KG1 (cell line): Measurements from ENCODE around the gene CUX1.
"Not testable (repeated sequence)": the region's sequence is repeated elsewhere in the genome, so short reads cannot be mapped to it uniquely, and the experiment has no call there.

Experiments
- DNase-seq: peaks from one replicate; lab custom pipeline; 2025; lab: John Stamatoyannopoulos, UW

Gene CUX1

GRCh38 chr7:101869901-101870290 lies 52.5 kb downstream of the CUX1 start:
- DNase-seq = no peak

GRCh38 chr7:101870361-101871062 lies 53.1 kb downstream of the CUX1 start:
- no peak for DNase-seq

- DNase-seq = no peak
These were observed 53.9 kb downstream of the CUX1 start for GRCh38 chr7:101871351-101871750.

GRCh38 chr7:101874028-101874427 lies 56.6 kb downstream of the CUX1 start:
- no peak for DNase-seq

- DNase-seq = no peak
These were observed 57.9 kb downstream of the CUX1 start for GRCh38 chr7:101875283-101875846.

GRCh38 chr7:101877882-101878591 lies 60.6 kb downstream of the CUX1 start:
- no peak for DNase-seq

GRCh38 chr7:101878938-101879337 lies 61.5 kb downstream of the CUX1 start:
- DNase-seq = no peak

- no peak for DNase-seq
These were observed 62.1 kb downstream of the CUX1 start for GRCh38 chr7:101879565-101879964.

- no peak for DNase-seq
These were observed 63.0 kb downstream of the CUX1 start for GRCh38 chr7:101880282-101881054.

- DNase-seq = no peak
These were observed 64.6 kb downstream of the CUX1 start for GRCh38 chr7:101882005-101882421.

- DNase-seq = no peak
These were observed 65.5 kb downstream of the CUX1 start for GRCh38 chr7:101882595-101883564.

- DNase-seq = no peak
These were observed 67.5 kb downstream of the CUX1 start for GRCh38 chr7:101884671-101885596.

- DNase-seq = no peak
These were observed 68.2 kb downstream of the CUX1 start for GRCh38 chr7:101885597-101885955.

GRCh38 chr7:101887352-101887751 lies 69.9 kb downstream of the CUX1 start:
- DNase-seq = not testable (repeated sequence)

- DNase-seq = not testable (repeated sequence)
These were observed 71.1 kb downstream of the CUX1 start for GRCh38 chr7:101888564-101888963.

- no peak for DNase-seq
These were observed 73.5 kb downstream of the CUX1 start for GRCh38 chr7:101890749-101891523.

- no peak for DNase-seq
These were observed 74.7 kb downstream of the CUX1 start for GRCh38 chr7:101891936-101892640.

- DNase-seq = no peak
These were observed 76.1 kb downstream of the CUX1 start for GRCh38 chr7:101893341-101894082.
